NAMALWA (cell line): Measurements from ENCODE around the gene MPDU1.
"Not testable (repeated sequence)": the region's sequence is repeated elsewhere in the genome, so short reads cannot be mapped to it uniquely, and the experiment has no call there.

Experiments used
- DNase-seq: peaks from one replicate; pipeline ENCODE4 v3.0.0-alpha.2; 2015; ENCODE audit warnings: low spot score

The MPDU1 gene

GRCh38 chr17:7580604-7581575 lies 2.8 kb upstream of the MPDU1 start:
- DNase-seq, result no peak

GRCh38 chr17:7582396-7583252 lies 1.0 kb upstream of the MPDU1 start:
- no peak for DNase-seq

GRCh38 chr17:7586673-7587419 lies 3.2 kb downstream of the MPDU1 start:
- DNase-seq, result no peak

- DNase-seq, result no peak
These were observed 3.9 kb downstream of the MPDU1 start for GRCh38 chr17:7587420-7588151.

- DNase-seq, result no peak
These were observed 5.0 kb downstream of the MPDU1 start for GRCh38 chr17:7588553-7589203.

- no peak for DNase-seq
These were observed 5.7 kb downstream of the MPDU1 start for GRCh38 chr17:7589204-7589868.

- no peak for DNase-seq
These were observed 6.4 kb downstream of the MPDU1 start, which contains the start of gene SOX15 for GRCh38 chr17:7589891-7590691. TSS of gene SOX15 (minus strand) at chr17:7590094. CDS start at chr17:7589676, 418 bp downstream.

GRCh38 chr17:7590743-7591142 lies 7.1 kb downstream of the MPDU1 start:
- no peak for DNase-seq

- no peak for DNase-seq
These were observed 7.9 kb downstream of the MPDU1 start for GRCh38 chr17:7591596-7591995.

GRCh38 chr17:7592422-7593021 lies 8.9 kb downstream of the MPDU1 start:
- DNase-seq, result no peak

- DNase-seq, result no peak
These were observed 9.6 kb downstream of the MPDU1 start for GRCh38 chr17:7593296-7593695.

GRCh38 chr17:7597561-7597960 lies 13.9 kb downstream of the MPDU1 start:
- DNase-seq, result not testable (repeated sequence)

- DNase-seq, result no peak
These were observed 22.6 kb downstream of the MPDU1 start for GRCh38 chr17:7606280-7606679.

- DNase-seq, result no peak
These were observed 27.0 kb downstream of the MPDU1 start for GRCh38 chr17:7610641-7611040.

GRCh38 chr17:7611635-7612293 lies 28.1 kb downstream of the MPDU1 start:
- no peak for DNase-seq

GRCh38 chr17:7612294-7612640 lies 28.6 kb downstream of the MPDU1 start:
- no peak for DNase-seq

GRCh38 chr17:7613769-7614424 lies 30.2 kb downstream of the MPDU1 start:
- DNase-seq, result no peak
